Panc1 (cell line): ENCODE results near the gene SH3PXD2A. TPM values are rescaled to one million over a fixed set of nuclear protein-coding genes. Genes with fewer than 3 reads are reported as not detected.
"Not testable (repeated sequence)": the region's sequence is repeated elsewhere in the genome, so short reads cannot be mapped to it uniquely, and the experiment has no call there.

Source experiments
- ATAC-seq: fragments of 200-7000 bp; cut with Tn5 transposase; 2 replicates; pipeline ENCODE4 v1.9.1; 2020; ENCODE audit warnings: mild to moderate bottlenecking, moderate library complexity
- BruUV-seq: library from RNA; stranded (reverse); fragments of 400-500 nt; replicated peaks from 2 replicates; lab custom pipeline; 2021; lab: Mats Ljungman, UMichigan
- CTCF ChIA-PET: fragments of 300-600 bp; sonication (Branson Sonifier 250); formaldehyde crosslinking; loops from one replicate; lab custom pipeline; 2022; ENCODE audit warnings: antibody characterized with exemption; lab: Charles Lee
- POLR2A ChIA-PET: fragments of 300-600 bp; sonication (Branson Sonifier 250); formaldehyde crosslinking; loops from one replicate; lab custom pipeline; 2022; ENCODE audit warnings: antibody characterized with exemption; lab: Charles Lee
- DNase-seq: peaks from one replicate; pipeline ENCODE4 v3.0.0-alpha.2; 2010; ENCODE audit warnings: low read depth, low spot score
- H3K27ac ChIP-seq: 2 replicates; pipeline ENCODE4 v1.5.1; 2011; ENCODE audit warnings: mild to moderate bottlenecking, low read length, inconsistent platforms
- H3K27me3 ChIP-seq: fragments of 200-500 bp; sonication (Bioruptor generic); 2 replicates; pipeline ENCODE4 v1.6.0; 2014; ENCODE audit warnings: low read length, inconsistent platforms; ENCODE audit not compliant: control insufficient read depth, insufficient read depth
- H3K36me3 ChIP-seq: fragments of 200-500 bp; sonication (Bioruptor generic); 2 replicates; pipeline ENCODE4 v1.5.1; 2014; ENCODE audit warnings: inconsistent platforms, mild to moderate bottlenecking, low read length, moderate library complexity; ENCODE audit not compliant: control insufficient read depth, insufficient read depth
- H3K4me1 ChIP-seq: 2 replicates; pipeline ENCODE4 v1.5.1; 2011; ENCODE audit warnings: inconsistent platforms, mild to moderate bottlenecking, low read length, moderate library complexity; ENCODE audit not compliant: control insufficient read depth, insufficient read depth
- H3K4me3 ChIP-seq, 2 experiments: 2 replicates each; pipeline ENCODE4 v1.5.1; 2011 to 2012; ENCODE audit warnings: low read depth in 2 of 2, low read length in 2 of 2, mild to moderate bottlenecking in 2 of 2, inconsistent platforms in 1 of 2, moderate library complexity in 1 of 2
- H3K9me3 ChIP-seq: fragments of 200-500 bp; sonication (Bioruptor generic); 2 replicates; pipeline ENCODE4 v1.5.1; 2014; ENCODE audit warnings: low read depth, mild to moderate bottlenecking, inconsistent platforms, low read length, moderate library complexity; ENCODE audit not compliant: control insufficient read depth, insufficient read depth
- CTCF ChIP-seq: fragments of 450-650 bp; IDR thresholded peaks from 2 replicates; pipeline ENCODE4 v1.5.1; 2017; ENCODE audit warnings: mild to moderate bottlenecking
- POLR2AphosphoS5 ChIP-seq: IDR thresholded peaks from 2 replicates; pipeline ENCODE4 v1.6.1; 2012; ENCODE audit warnings: mild to moderate bottlenecking, low read depth, low read length, moderate library complexity
- REST ChIP-seq, 2 experiments: IDR thresholded peaks; 2 replicates each; pipeline ENCODE4 v1.6.1; 2011 to 2012; ENCODE audit warnings: low read depth in 2 of 2, control low read depth in 1 of 2, low read length in 1 of 2, mild to moderate bottlenecking in 1 of 2, moderate library complexity in 1 of 2; ENCODE audit not compliant: insufficient read depth in 1 of 2
- SIN3A ChIP-seq: IDR thresholded peaks from 2 replicates; pipeline ENCODE4 v1.6.1; 2012; ENCODE audit warnings: low read depth, mild to moderate bottlenecking, low read length, moderate library complexity, borderline replicate concordance; ENCODE audit not compliant: insufficient read depth
- TCF7L2 ChIP-seq: IDR thresholded peaks from 2 replicates; pipeline ENCODE4 v1.6.1; 2011; ENCODE audit warnings: mild to moderate bottlenecking, low read depth, low read length, inconsistent platforms
- in situ Hi-C: cut with HindIII; loops from 2 replicates; pipeline ENCODE4 v1.10.0; 2016; ENCODE audit warnings: low sequenced_read_pairs, low pct_unique_long_range_greater_than_20kb
- intact Hi-C: fragments of 100-400 bp; cut with micrococcal nuclease; formaldehyde crosslinking; loops from one replicate; pipeline ENCODE4 v1.10.0; 2022; ENCODE audit not compliant: unreplicated experiment
- total RNA-seq: library from RNA; stranded (reverse); gene quantifications from one replicate; pipeline ENCODE4 v1.2.1, GENCODE V29; 2021; ENCODE audit not compliant: unreplicated experiment

SH3PXD2A gene
- total RNA-seq, 1 experiment from 2014 or later, result 5.7 TPM

GRCh38 chr10:103814626-103815370 is 40.6 kb downstream of the SH3PXD2A start:
- Histone ChIP-seq H3K27me3 (no peaks in the 10 kb centered on the region), H3K36me3 (no peaks in the 10 kb centered on the region), H3K4me3 (no peak overlapping the region), H3K4me1 (no peaks in the 10 kb centered on the region), H3K27ac (no peak overlapping the region), H3K9me3 (no peaks in the 10 kb centered on the region)
- ATAC-seq (no peak), DNase-seq (no peak)
- CTCF ChIA-PET, result interaction anchor here (1.1 kb wide), 1 partner anchor 28 kb away, joined by 3 read pairs; no protein-coding TSS in a partner anchor
- no TSS peak for BruUV-seq
- POLR2A ChIA-PET, result interaction anchor here (0.7 kb wide), 2 partner anchors 25 to 1562 kb away, joined by 3 read pairs; no protein-coding TSS in a partner anchor
- no peak for TF ChIP-seq POLR2AphosphoS5
- TF ChIP-seq REST (IDR thresholded peaks at IDR 0.05; ENCODE audit: insufficient read depth in 1 of 2, low read depth in 2 of 2, low read length in 1 of 2), result no peak
- TF ChIP-seq SIN3A, result no peak
- TF ChIP-seq CTCF, result no peak
- no peak for TF ChIP-seq TCF7L2
- intact Hi-C loops, result no loop called here
- in situ Hi-C loops, result no loop called here

GRCh38 chr10:103814105-103814504 is 41.3 kb downstream of the SH3PXD2A start:
- H3K4me1 ChIP-seq, result no peaks in the 10 kb centered on the region
- no peak for DNase-seq
- ChIA-PET POLR2A (interaction anchor here (0.7 kb wide), 1 partner anchor 47 kb away, joined by 8 read pairs; no protein-coding TSS in a partner anchor), CTCF (interaction anchor here (0.6 to 1.1 kb wide), 2 partner anchors 29 to 127 kb away, joined by 3 to 4 read pairs; no protein-coding TSS in a partner anchor)
- in situ Hi-C loops, result no loop called here
- no peaks in the 10 kb centered on the region for H3K27me3 ChIP-seq
- no peaks in the 10 kb centered on the region for H3K36me3 ChIP-seq
- H3K4me3 ChIP-seq, result no peak overlapping the region
- intact Hi-C loops, result no loop called here
- H3K27ac ChIP-seq, result no peak overlapping the region
- no peaks in the 10 kb centered on the region for H3K9me3 ChIP-seq
- no TSS peak for BruUV-seq
- ATAC-seq, result no peak
- no peak for TF ChIP-seq SIN3A
- TF ChIP-seq REST (IDR thresholded peaks at IDR 0.05; ENCODE audit: insufficient read depth in 1 of 2, low read depth in 2 of 2, low read length in 1 of 2), result no peak
- no peak for TF ChIP-seq TCF7L2
- no peak for TF ChIP-seq CTCF
- no peak for TF ChIP-seq POLR2AphosphoS5

- H3K27ac ChIP-seq, H3K4me3 ChIP-seq, in situ Hi-C loops, H3K9me3 ChIP-seq, H3K4me1 ChIP-seq, intact Hi-C loops, BruUV-seq, H3K27me3 ChIP-seq, H3K36me3 ChIP-seq, DNase-seq, ATAC-seq: not testable (repeated sequence)
- CTCF ChIA-PET, result interaction anchor here (0.6 kb wide), 1 partner anchor 127 kb away, joined by 4 read pairs; no protein-coding TSS in a partner anchor
- POLR2A ChIA-PET, result interaction anchor here (0.6 kb wide), 1 partner anchor 40 kb away, joined by 3 read pairs; no protein-coding TSS in a partner anchor
These were observed 42.1 kb downstream of the SH3PXD2A start for GRCh38 chr10:103813312-103813711.
